Measurements from ENCODE around the gene EGFL7.

EGFL7 gene

DNA sequence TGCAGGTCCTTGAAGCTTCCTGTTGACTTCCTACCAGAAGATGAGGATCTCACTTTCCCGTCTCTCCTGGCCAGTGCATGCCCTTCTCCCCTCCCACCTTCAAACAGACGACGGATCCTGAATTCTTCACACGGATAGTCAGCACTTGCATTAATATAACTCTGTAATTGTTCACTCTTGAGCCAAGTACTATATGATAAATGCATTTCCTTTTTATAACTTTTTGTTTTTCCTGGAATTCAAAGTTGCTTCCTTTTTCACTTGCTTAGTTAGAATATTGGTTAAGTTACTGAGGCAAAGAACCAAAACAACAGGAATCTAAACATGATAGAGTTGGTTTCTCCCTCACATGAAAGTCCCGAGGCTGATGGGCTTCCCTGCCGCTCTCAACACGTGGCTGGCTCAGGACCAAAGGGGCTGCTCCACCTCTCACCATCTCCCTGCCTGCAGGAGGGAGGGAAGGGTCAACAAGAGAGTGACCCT is 20.2 kb upstream of the EGFL7 start:
- no peak for DNase-seq
- no peak overlapping the region for H3K27ac ChIP-seq
- TF ChIP-seq, protein P1, sequence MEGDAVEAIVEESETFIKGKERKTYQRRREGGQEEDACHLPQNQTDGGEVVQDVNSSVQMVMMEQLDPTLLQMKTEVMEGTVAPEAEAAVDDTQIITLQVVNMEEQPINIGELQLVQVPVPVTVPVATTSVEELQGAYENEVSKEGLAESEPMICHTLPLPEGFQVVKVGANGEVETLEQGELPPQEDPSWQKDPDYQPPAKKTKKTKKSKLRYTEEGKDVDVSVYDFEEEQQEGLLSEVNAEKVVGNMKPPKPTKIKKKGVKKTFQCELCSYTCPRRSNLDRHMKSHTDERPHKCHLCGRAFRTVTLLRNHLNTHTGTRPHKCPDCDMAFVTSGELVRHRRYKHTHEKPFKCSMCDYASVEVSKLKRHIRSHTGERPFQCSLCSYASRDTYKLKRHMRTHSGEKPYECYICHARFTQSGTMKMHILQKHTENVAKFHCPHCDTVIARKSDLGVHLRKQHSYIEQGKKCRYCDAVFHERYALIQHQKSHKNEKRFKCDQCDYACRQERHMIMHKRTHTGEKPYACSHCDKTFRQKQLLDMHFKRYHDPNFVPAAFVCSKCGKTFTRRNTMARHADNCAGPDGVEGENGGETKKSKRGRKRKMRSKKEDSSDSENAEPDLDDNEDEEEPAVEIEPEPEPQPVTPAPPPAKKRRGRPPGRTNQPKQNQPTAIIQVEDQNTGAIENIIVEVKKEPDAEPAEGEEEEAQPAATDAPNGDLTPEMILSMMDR (IDR thresholded peaks at IDR 0.05; ENCODE audit: low read depth, low read length, missing control alignments), result no peak
- no peak overlapping the region for H3K4me3 ChIP-seq (ENCODE audit: low read depth, low read length)
- no peaks in the 10 kb centered on the region for H3K27me3 ChIP-seq (replicated peaks)
- no peaks in the 10 kb centered on the region for H3K36me3 ChIP-seq (replicated peaks)
- in situ Hi-C loops (cut with HindIII; ENCODE audit: low pct_ligation_motif_present, low sequenced_read_pairs), result loop anchor here (5.0 kb wide), 1 partner anchor 155 kb away; no protein-coding TSS in a partner anchor

DNA sequence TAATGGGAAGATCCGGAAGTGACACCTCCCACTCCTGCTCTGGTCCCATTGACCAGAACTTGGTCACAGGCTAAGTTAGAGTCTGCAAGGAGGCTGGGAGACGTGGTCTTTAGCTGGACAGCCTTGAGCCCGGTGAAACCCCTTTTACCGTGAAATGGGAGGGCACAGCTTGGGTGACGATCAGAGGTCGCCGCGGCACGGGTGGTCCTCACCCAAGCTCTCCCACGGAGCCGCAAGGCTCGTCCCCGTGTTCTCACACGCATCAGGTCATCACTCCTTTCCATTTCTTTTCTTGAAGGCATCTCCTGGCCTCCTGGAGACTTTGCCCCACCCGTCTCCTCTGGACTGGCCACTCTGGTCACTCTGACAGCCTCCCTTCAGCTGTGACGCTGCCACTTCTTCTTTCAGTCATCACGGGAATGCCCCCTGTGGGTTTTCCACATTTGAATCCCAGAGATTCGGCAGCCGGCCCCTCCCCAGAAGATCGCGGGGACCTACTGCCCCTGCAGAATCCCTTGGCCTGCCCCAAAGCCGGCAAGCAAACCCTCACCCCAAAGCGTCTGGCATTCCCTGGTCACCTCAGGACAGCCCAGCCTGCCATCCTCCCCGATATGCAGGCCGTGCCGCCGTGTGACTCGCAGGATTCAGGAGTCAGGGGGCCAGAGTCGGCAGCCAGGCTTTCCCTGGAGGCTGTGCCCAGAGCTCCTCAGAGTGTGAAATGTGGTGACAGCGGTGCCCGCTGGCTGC is 18.9 kb upstream of the EGFL7 start:
- in situ Hi-C loops (cut with HindIII; ENCODE audit: low pct_ligation_motif_present, low sequenced_read_pairs), result loop anchor here (5.0 kb wide), 1 partner anchor 156 kb away; no protein-coding TSS in a partner anchor
- H3K4me3 ChIP-seq (ENCODE audit: low read depth, low read length), result no peak overlapping the region

DNA sequence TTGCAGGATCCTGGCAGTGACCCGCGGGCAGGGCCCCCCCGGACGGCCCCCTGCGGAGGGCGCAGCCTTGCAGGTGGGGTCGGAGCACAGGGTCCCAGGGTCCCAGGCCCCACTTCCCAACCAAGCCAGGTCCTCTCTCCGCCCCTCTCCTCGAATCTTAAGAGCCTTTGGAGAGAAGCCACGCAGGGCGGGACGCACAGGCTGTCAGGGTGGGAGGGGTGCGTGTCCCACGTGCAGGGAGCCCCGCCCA is 18.4 kb upstream of the EGFL7 start:
- in situ Hi-C loops (cut with HindIII; ENCODE audit: low pct_ligation_motif_present, low sequenced_read_pairs), result loop anchor here (5.0 kb wide), 1 partner anchor 157 kb away; no protein-coding TSS in a partner anchor
- Histone ChIP-seq H3K36me3 (replicated peaks) (no peaks in the 10 kb centered on the region), H3K4me3 (ENCODE audit: low read depth, low read length) (no peak overlapping the region), H3K27me3 (replicated peaks) (no peaks in the 10 kb centered on the region), H3K27ac (no peak overlapping the region)
- no peak for DNase-seq
- TF ChIP-seq, protein P1 (IDR thresholded peaks at IDR 0.05; ENCODE audit: low read depth, low read length, missing control alignments), result no peak

More for the DNA sequence above, 18.9 kb upstream of the EGFL7 start:
- no peaks in the 10 kb centered on the region for H3K27me3 ChIP-seq (replicated peaks)
- H3K36me3 ChIP-seq (replicated peaks), result no peaks in the 10 kb centered on the region
- DNase-seq, result no peak
- no peak overlapping the region for H3K27ac ChIP-seq
- TF ChIP-seq, protein P1 (IDR thresholded peaks at IDR 0.05; ENCODE audit: low read depth, low read length, missing control alignments), result no peak

DNA sequence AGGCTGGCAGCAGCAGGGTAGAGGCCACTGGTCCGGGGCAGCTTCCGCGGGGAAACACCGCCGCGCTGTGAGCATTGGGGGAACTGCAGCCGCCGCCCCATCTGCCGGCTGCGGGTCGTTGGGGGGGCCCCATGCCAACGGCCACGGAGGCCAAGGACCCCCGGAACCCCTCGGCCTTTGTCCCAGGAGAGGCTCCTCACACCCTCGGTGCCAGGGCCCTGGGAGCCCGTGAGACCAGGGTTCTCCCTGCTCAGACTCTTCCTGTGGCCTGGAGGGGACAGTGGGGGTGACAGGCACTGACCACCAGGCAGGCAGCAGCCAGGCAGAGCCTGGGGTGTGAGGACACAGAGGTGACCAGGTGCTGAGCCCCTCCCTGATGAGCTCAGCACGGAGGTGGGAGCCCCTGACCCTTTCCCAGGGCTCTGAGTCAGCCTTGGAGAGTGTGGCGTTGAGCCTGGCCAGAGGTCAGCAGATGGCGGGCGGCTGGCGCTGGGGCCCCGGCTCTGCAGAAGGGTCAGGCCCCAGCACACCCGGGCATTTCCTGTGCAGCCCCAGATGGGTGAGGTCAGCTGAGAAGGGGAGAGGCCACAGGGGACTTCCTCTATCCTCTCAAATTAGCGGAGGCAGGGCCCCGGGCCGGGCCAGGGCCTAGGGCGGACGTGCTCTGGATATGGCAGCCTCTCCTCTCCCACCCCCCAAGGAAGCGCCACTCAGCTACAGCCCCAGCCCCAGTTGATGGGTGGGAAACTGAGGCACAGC is 17.9 kb upstream of the EGFL7 start:
- in situ Hi-C loops (cut with HindIII; ENCODE audit: low pct_ligation_motif_present, low sequenced_read_pairs), result loop anchor here (5.0 kb wide), 1 partner anchor 157 kb away; no protein-coding TSS in a partner anchor
- DNase-seq, result no peak
- H3K27me3 ChIP-seq (replicated peaks), result no peaks in the 10 kb centered on the region
- H3K4me3 ChIP-seq (ENCODE audit: low read depth, low read length), result no peak overlapping the region
- no peak overlapping the region for H3K27ac ChIP-seq
- H3K36me3 ChIP-seq (replicated peaks), result no peaks in the 10 kb centered on the region
- TF ChIP-seq, protein P1 (IDR thresholded peaks at IDR 0.05; ENCODE audit: low read depth, low read length, missing control alignments), result peak; percentile 87

DNA sequence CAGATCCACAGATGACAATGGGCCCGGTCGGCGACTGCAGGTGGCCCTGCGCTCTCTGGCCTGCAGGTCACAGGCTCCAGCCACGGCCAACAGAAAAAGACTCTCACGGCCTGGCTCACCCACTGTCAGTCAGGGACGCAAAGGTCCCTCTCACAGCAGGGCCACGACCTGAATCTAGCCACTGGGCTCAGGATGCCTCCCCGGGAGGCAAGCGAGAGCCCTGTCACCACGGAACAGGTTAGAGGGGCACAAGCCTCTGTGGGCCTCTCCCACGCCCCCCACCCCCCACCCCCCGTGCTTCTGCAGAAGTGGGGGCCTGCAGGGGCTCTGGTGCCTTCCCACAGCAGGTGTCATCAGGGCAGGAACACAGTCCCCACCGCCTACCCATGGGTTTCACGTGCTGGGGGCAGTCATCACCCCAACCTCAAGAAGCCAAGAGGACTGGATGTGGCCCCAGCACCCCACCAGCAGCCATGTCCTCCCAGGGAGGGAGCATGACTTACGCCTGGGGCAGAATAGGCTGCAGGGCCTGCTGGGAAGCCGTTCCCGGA is 17.3 kb upstream of the EGFL7 start:
- Histone ChIP-seq H3K27me3 (replicated peaks) (no peaks in the 10 kb centered on the region), H3K27ac (no peak overlapping the region)
- no peak for DNase-seq

More for the DNA sequence above, 17.3 kb upstream of the EGFL7 start:
- in situ Hi-C loops (cut with HindIII; ENCODE audit: low pct_ligation_motif_present, low sequenced_read_pairs), result no loop called here
- TF ChIP-seq, protein P1 (IDR thresholded peaks at IDR 0.05; ENCODE audit: low read depth, low read length, missing control alignments), result no peak
- no peaks in the 10 kb centered on the region for H3K36me3 ChIP-seq (replicated peaks)
- no peak overlapping the region for H3K4me3 ChIP-seq (ENCODE audit: low read depth, low read length)
